ENCODE data around the gene GLYATL3.
"Not testable (repeated sequence)": the region's sequence is repeated elsewhere in the genome, so short reads cannot be mapped to it uniquely, and the experiment has no call there.

Gene GLYATL3

GRCh38 chr6:49499623-49500022 lies at the start of gene GLYATL3:
Gene GLYATL3, plus strand, starts transcription at chr6:49499923. Its CDS starts 12,068 bp downstream, at chr6:49511991.
- no peak for DNase-seq (ENCODE audit: low read depth in 4 of 4, low spot score in 1 of 4)

GRCh38 chr6:49453221-49453620 lies 46.5 kb upstream of the GLYATL3 start:
- DNase-seq (ENCODE audit: low read depth in 4 of 4, low spot score in 1 of 4) = no peak

GRCh38 chr6:49454787-49455709 lies 44.7 kb upstream of the GLYATL3 start:
- no peak for DNase-seq (ENCODE audit: low read depth in 4 of 4, low spot score in 1 of 4)

GRCh38 chr6:49457771-49458170 lies 42.0 kb upstream of the GLYATL3 start:
- DNase-seq (ENCODE audit: low read depth in 4 of 4, low spot score in 1 of 4) = no peak

GRCh38 chr6:49462071-49462470 lies 37.7 kb upstream of the GLYATL3 start:
- DNase-seq (ENCODE audit: low read depth in 4 of 4, low spot score in 1 of 4) = no peak

- DNase-seq (ENCODE audit: low read depth in 4 of 4, low spot score in 1 of 4) = no peak
Observed at GRCh38 chr6:49462599-49462926, 37.2 kb upstream of the GLYATL3 start.

GRCh38 chr6:49462927-49463611 lies 36.7 kb upstream of the GLYATL3 start, which contains the start of the genes CENPQ and MMUT:
Gene CENPQ, plus strand, starts transcription at chr6:49463370. Its CDS starts 6,807 bp downstream, at chr6:49470177.
Gene MMUT, minus strand, starts transcription at chr6:49463253. Its CDS starts 3,787 bp downstream, at chr6:49459466.
- DNase-seq (ENCODE audit: low read depth in 4 of 4, low spot score in 1 of 4) = peak; percentile 72 to 87 (median 83)

GRCh38 chr6:49463612-49463967 lies 36.1 kb upstream of the GLYATL3 start:
- DNase-seq (ENCODE audit: low read depth in 4 of 4, low spot score in 1 of 4) = no peak

- DNase-seq (ENCODE audit: low read depth in 4 of 4, low spot score in 1 of 4) = no peak
Observed at GRCh38 chr6:49464691-49465090, 35.0 kb upstream of the GLYATL3 start.

GRCh38 chr6:49468042-49468441 lies 31.7 kb upstream of the GLYATL3 start:
- DNase-seq (ENCODE audit: low read depth in 4 of 4, low spot score in 1 of 4) = no peak

GRCh38 chr6:49476564-49476963 lies 23.2 kb upstream of the GLYATL3 start:
- not testable (repeated sequence) for DNase-seq (ENCODE audit: low read depth in 4 of 4, low spot score in 1 of 4)

- no peak for DNase-seq (ENCODE audit: low read depth in 4 of 4, low spot score in 1 of 4)
Observed at GRCh38 chr6:49479308-49479970, 20.3 kb upstream of the GLYATL3 start.

- not testable (repeated sequence) for DNase-seq (ENCODE audit: low read depth in 4 of 4, low spot score in 1 of 4)
Observed at GRCh38 chr6:49481846-49482245, 17.9 kb upstream of the GLYATL3 start.

GRCh38 chr6:49483380-49483779 lies 16.3 kb upstream of the GLYATL3 start:
- DNase-seq (ENCODE audit: low read depth in 4 of 4, low spot score in 1 of 4) = not testable (repeated sequence)

GRCh38 chr6:49490633-49491032 lies 9.1 kb upstream of the GLYATL3 start:
- no peak for DNase-seq (ENCODE audit: low read depth in 4 of 4, low spot score in 1 of 4)

GRCh38 chr6:49497304-49497703 lies 2.4 kb upstream of the GLYATL3 start:
- no peak for DNase-seq (ENCODE audit: low read depth in 4 of 4, low spot score in 1 of 4)

- DNase-seq (ENCODE audit: low read depth in 4 of 4, low spot score in 1 of 4) = no peak
Observed at GRCh38 chr6:49499126-49499525, 597 bp upstream of the GLYATL3 start.

- no peak for DNase-seq (ENCODE audit: low read depth in 4 of 4, low spot score in 1 of 4)
Observed at GRCh38 chr6:49504666-49505065, 4.9 kb downstream of the GLYATL3 start.

GRCh38 chr6:49506569-49507111 lies 6.9 kb downstream of the GLYATL3 start:
- DNase-seq (ENCODE audit: low read depth in 4 of 4, low spot score in 1 of 4) = no peak

GRCh38 chr6:49509342-49509741 lies 9.6 kb downstream of the GLYATL3 start:
- no peak for DNase-seq (ENCODE audit: low read depth in 4 of 4, low spot score in 1 of 4)
